HUES48 (cell line): ENCODE data around the gene SRMS.
A peak's percentile ranks its signal among the peaks of the same experiment; 100 is the strongest.

ENCODE experiments used
- H3K27ac ChIP-seq: one replicate; pipeline ENCODE4 v1.7.0; 2013; ENCODE audit warnings: low read depth, low read length, inconsistent platforms
- H3K27me3 ChIP-seq: 2 replicates; pipeline ENCODE4 v1.6.1; 2013; ENCODE audit warnings: mild to moderate bottlenecking, low read length; ENCODE audit not compliant: control insufficient read depth, insufficient read depth
- H3K36me3 ChIP-seq: 2 replicates; pipeline ENCODE4 v1.6.1; 2013; ENCODE audit warnings: low read length; ENCODE audit not compliant: control insufficient read depth, insufficient read depth
- H3K4me1 ChIP-seq: 2 replicates; pipeline ENCODE4 v1.6.1; 2013; ENCODE audit warnings: mild to moderate bottlenecking, low read length; ENCODE audit not compliant: control insufficient read depth, insufficient read depth
- H3K4me3 ChIP-seq: 2 replicates; pipeline ENCODE4 v1.5.1; 2013; ENCODE audit warnings: mild to moderate bottlenecking, low read depth, low read length
- H3K9ac ChIP-seq: 2 replicates; pipeline ENCODE4 v1.6.1; 2013; ENCODE audit warnings: mild to moderate bottlenecking, low read depth, low read length, moderate library complexity
- H3K9me3 ChIP-seq: 2 replicates; pipeline ENCODE4 v1.6.1; 2013; ENCODE audit warnings: low read length; ENCODE audit not compliant: control insufficient read depth, insufficient read depth

Gene SRMS

DNA sequence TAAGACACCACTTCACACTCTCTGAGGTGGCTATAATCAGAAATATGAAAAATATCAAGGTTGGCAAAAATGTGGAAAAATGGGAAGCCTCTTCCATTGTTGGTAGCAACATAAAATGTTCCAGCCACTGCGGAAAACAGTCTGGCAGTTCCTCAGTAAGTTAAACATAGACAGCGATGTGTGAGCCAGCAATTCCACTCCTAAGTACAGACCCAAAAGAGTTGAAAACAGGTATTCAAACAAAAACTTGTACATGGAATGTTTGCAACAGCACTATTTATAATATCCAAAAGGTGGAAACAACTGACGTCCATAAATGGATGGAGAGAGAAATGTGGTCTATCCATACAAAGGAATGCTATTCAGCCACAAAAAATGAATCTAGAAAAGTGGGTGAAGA lies 34.3 kb downstream of the SRMS start:
- Histone ChIP-seq H3K9ac (no peak overlapping the region), H3K36me3 (peaks cover 4% of the 10 kb centered on the region; the same call in 1 of the 2 replicates), H3K9me3 (no peaks in the 10 kb centered on the region), H3K27ac (no peak overlapping the region), H3K4me3 (no peak overlapping the region), H3K27me3 (no peaks in the 10 kb centered on the region), H3K4me1 (no peaks in the 10 kb centered on the region)

- H3K27ac ChIP-seq, result no peak overlapping the region
- H3K4me3 ChIP-seq, result no peak overlapping the region
- no peaks in the 10 kb centered on the region for H3K36me3 ChIP-seq
- no peak overlapping the region for H3K9ac ChIP-seq
- no peaks in the 10 kb centered on the region; the same call in 1 of the 2 replicates for H3K9me3 ChIP-seq
- H3K27me3 ChIP-seq, result no peaks in the 10 kb centered on the region
- H3K4me1 ChIP-seq, result no peaks in the 10 kb centered on the region
Measured at GRCh38 chr20:63509088-63509564, 38.4 kb downstream of the SRMS start.

DNA sequence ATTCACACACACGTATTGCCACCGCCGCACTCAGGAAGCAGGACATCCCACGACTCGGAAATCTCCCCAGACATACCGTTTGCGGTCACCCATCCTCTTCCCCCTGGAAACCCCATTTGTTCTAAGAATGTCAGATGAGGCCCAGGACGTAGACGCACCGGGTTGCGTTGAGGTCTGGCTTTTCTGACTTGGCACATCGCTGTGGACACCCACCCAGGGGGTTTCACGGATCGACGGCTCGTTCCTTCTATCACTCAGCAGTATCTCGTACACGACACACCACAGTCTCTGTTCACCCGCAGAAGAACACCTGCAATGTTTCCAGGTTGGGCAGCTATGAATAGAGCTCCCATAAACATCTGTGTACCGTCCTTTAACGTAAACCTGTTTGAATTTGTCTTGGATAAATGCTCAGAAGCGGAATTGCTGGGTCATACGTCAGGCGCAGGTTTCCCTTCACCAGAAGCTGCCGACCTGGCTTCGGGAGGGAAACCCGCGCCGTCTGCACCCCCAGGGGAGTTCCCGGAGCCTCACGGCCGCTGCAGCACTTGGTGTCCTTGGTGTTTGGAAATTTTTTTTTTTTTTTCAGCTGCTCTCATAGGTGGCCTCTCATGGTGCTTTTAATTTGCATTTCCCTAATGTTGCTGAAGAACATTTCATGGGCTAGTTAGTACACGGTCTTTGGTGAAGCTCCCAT lies 39.3 kb downstream of the SRMS start:
- H3K27me3 ChIP-seq, result no peaks in the 10 kb centered on the region
- H3K27ac ChIP-seq, result no peak overlapping the region
- no peaks in the 10 kb centered on the region for H3K36me3 ChIP-seq
- no peak overlapping the region for H3K4me3 ChIP-seq
- H3K9me3 ChIP-seq, result no peaks in the 10 kb centered on the region; the same call in 1 of the 2 replicates
- H3K9ac ChIP-seq, result no peak overlapping the region
- no peaks in the 10 kb centered on the region for H3K4me1 ChIP-seq

DNA sequence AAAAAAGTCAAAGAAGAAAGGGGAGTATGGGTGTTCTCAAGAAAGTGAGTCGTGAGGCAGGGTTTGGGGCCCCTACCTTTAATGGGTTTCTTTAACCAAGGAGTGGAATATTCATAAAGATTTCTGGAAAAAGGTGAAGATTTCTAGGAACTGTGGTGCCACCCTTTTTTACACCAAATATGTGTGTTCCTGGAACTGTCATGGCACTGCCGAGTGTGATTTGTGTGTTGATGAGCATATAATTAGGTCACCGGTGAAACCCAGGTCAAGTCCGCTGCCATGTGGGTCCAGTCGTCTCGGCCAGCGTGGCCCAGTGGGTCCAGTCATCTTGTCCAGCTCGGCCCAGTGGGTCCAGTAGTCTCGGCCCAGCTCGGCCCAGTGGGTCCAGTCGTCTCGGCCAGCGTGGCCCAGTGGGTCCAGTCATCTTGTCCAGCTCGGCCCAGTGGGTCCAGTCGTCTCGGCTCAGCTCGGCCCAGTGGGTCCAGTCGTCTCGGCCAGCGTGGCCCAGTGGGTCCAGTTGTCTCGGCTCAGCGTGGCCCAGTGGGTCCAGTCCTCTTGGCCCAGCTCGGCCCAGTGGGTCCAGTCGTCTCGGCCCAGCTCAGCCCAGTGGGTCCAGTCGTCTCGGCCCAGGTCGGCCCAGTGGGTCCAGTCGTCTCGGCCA lies 40.3 kb downstream of the SRMS start:
- Histone ChIP-seq H3K27ac (no peak overlapping the region), H3K4me1 (peaks cover 6% of the 10 kb centered on the region; the same call in 1 of the 2 replicates), H3K9me3 (no peaks in the 10 kb centered on the region; the same call in 1 of the 2 replicates), H3K4me3 (no peak overlapping the region), H3K9ac (no peak overlapping the region), H3K27me3 (no peaks in the 10 kb centered on the region), H3K36me3 (no peaks in the 10 kb centered on the region)

GRCh38 chr20:63505723-63506122 lies 41.8 kb downstream of the SRMS start:
- H3K27ac ChIP-seq, result no peak overlapping the region
- H3K27me3 ChIP-seq, result peaks cover 2% of the 10 kb centered on the region; the same call in 1 of the 2 replicates
- H3K9ac ChIP-seq, result no peak overlapping the region
- H3K4me1 ChIP-seq, result peaks cover 7% of the 10 kb centered on the region; the same call in 1 of the 2 replicates
- no peak overlapping the region for H3K4me3 ChIP-seq
- no peaks in the 10 kb centered on the region for H3K36me3 ChIP-seq
- H3K9me3 ChIP-seq, result no peaks in the 10 kb centered on the region; the same call in 1 of the 2 replicates

DNA sequence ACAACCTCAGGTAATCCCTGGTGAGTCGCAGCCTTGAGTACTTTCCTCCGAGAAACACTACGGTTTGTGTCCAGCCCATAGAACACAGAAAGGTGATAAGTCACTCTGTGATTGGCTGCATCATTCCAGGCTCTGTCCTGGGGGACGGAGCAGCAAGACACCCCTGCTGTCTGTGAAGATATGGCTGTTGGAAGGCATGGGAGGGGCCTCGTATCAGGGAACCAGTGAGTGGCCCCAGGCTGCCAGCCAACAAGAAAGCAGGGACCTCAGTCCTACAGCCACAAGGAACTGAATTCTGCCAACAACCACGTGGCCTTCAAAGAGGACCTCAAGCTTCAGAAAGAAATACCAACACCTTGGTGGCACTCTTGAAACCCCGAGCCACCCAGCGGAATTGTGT lies 42.3 kb downstream of the SRMS start:
- Histone ChIP-seq H3K4me3 (no peak overlapping the region), H3K9me3 (no peaks in the 10 kb centered on the region; the same call in 1 of the 2 replicates), H3K36me3 (no peaks in the 10 kb centered on the region), H3K27ac (no peak overlapping the region), H3K4me1 (peaks cover 7% of the 10 kb centered on the region; the same call in 1 of the 2 replicates), H3K9ac (no peak overlapping the region), H3K27me3 (peaks cover 5% of the 10 kb centered on the region)

DNA sequence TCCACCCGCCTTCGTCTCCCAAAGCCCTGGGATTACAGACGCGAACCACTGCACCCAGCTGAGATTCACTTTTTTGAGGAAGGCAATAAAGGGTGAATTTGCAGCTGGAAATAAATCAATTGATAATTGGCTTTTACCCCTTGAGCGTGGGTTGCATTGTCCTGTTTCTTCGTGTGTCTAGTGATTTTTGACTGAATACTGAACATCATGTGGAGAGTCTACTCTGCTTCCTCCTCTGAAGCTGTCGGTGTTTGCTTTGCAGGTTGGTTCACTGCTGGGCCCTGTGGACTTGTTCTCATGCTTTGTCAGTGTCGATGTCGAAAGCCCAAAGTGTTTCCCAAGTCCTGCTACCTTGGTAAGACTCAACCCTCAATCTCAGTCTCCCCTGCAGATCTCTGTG lies 42.9 kb downstream of the SRMS start:
- H3K4me3 ChIP-seq, result no peak overlapping the region
- peaks cover 7% of the 10 kb centered on the region; the same call in 1 of the 2 replicates for H3K4me1 ChIP-seq
- H3K9ac ChIP-seq, result no peak overlapping the region
- H3K9me3 ChIP-seq, result no peaks in the 10 kb centered on the region; the same call in 1 of the 2 replicates
- H3K27me3 ChIP-seq, result peaks cover 11% of the 10 kb centered on the region
- H3K27ac ChIP-seq, result no peak overlapping the region
- H3K36me3 ChIP-seq, result no peaks in the 10 kb centered on the region

DNA sequence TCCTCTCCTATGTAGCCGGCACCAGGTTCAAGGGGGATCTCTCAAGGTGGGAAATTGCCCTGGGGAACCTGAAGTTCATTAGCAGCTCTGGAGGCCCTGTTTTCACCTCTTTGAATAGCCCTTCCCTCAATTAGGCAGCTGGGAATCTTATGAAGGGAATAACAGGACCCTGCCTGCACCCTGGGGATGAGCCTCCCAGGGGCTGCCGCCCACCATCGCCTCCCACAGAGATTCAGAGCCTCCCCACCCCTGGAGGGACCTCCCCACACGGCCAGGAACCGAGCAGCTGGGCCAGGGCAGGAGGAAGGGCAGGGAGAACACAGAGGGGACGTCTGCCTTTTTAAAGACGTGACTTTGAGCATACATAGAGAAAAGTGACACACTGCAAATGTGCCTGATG lies 44.0 kb downstream of the SRMS start:
- no peak overlapping the region for H3K4me3 ChIP-seq
- no peak overlapping the region for H3K9ac ChIP-seq
- H3K27ac ChIP-seq, result no peak overlapping the region
- H3K9me3 ChIP-seq, result no peaks in the 10 kb centered on the region; the same call in 1 of the 2 replicates
- H3K36me3 ChIP-seq, result no peaks in the 10 kb centered on the region
- H3K27me3 ChIP-seq, result peaks cover 16% of the 10 kb centered on the region
- H3K4me1 ChIP-seq, result peaks cover 7% of the 10 kb centered on the region; the same call in 1 of the 2 replicates

DNA sequence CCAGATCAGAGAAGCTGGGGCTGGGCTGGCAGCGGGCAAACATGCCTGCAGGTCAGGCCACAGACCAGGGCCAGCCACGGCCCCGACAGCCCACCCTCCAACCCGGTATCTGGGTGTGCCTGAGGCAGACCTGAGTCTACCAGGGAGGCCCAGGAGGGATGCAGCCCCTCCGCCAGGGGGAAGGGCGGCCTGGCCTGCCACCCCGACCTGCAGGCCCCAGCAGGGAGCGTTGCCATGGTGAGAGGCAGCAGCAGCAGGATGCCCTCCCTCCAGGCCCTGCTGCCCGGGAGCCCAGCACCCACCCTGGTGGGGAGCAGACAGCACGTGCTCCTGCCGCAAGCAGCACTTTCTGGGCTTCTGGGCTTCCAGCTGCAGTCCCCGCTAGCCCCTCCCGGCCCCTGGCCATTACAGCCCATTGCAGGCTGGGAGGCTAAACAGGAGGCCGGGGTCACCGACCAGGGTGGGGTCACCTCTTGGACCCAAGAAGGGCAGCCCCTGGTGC lies 44.8 kb downstream of the SRMS start:
- Histone ChIP-seq H3K36me3 (no peaks in the 10 kb centered on the region), H3K27me3 (peaks cover 24% of the 10 kb centered on the region), H3K27ac (no peak overlapping the region), H3K9me3 (no peaks in the 10 kb centered on the region), H3K9ac (no peak overlapping the region), H3K4me3 (peak overlapping the region; percentile 47; the same call in 1 of the 2 replicates), H3K4me1 (peaks cover 13% of the 10 kb centered on the region; the same call in 1 of the 2 replicates)

DNA sequence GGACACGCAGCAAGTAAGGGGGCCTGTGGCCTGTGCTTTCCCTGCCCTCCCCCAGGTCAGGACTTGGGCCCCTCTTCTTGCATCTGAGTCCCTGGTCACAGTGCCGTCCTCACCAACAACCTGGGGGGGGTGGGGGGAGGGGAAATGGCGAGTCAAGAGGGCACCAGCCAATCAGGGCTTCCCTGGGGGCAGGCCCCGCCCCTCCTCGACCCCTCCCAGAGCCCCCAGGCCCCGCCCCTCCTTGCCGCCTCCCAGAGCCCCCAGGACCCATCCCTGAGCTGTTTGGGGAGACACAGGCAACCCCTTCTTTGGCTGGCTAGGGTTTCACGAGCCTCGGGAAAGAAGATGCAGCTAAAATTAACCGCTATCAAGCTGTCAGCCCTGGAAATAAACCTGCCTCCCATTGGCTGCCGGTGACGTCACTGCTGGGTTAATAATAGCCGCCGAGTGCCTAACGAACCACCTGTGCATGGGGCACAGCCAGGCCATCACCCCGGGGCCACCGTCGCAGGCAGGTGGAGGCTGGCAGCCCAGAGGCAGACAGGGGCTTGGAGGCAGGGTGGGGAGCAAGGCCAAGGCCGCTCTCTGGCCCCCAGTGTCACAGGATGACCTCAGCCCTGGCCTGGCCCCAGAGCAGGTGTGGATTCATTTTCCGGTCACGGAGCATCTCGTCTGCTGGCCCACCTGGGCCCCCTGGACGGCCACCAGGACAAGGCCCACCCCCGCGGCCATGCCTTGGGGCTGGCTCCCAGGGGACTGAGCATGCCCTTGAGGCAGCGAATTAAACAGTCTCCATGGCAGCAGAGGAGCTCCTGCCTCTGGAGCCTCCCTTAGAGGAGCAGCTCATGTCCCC lies 45.5 kb downstream of the SRMS start:
- Histone ChIP-seq H3K9me3 (no peaks in the 10 kb centered on the region), H3K4me3 (peak overlapping the region; percentile 47), H3K9ac (no peak overlapping the region), H3K27ac (no peak overlapping the region), H3K4me1 (peaks cover 13% of the 10 kb centered on the region; the same call in 1 of the 2 replicates), H3K36me3 (no peaks in the 10 kb centered on the region), H3K27me3 (peaks cover 31% of the 10 kb centered on the region)
